ENCODE results near the gene RTL1.

- TF ChIP-seq CTCF (IDR thresholded peaks at IDR 0.05; ENCODE audit: borderline replicate concordance, extremely low read depth, low read length, poor library complexity, severe bottlenecking) (no peak), EZH2 (IDR thresholded peaks at IDR 0.05; ENCODE audit: borderline replicate concordance, low read depth, low read length, severe bottlenecking) (no peak)
Observed at GRCh38 chr14:100839681-100840111, 63.8 kb downstream of the RTL1 start.

Data from DND-41 (cell line).